Erythroblast (primary cell): ENCODE data around the gene LTBP3.

Experiments
- GATA1 ChIP-seq: IDR thresholded peaks from 2 replicates; pipeline ENCODE4 v1.6.1; 2011; ENCODE audit warnings: low read depth, mild to moderate bottlenecking, control low read depth, low read length, moderate library complexity
- POLR2A ChIP-seq: IDR thresholded peaks from 2 replicates; pipeline ENCODE4 v1.6.1; 2011; ENCODE audit warnings: mild to moderate bottlenecking, low read length

DNA sequence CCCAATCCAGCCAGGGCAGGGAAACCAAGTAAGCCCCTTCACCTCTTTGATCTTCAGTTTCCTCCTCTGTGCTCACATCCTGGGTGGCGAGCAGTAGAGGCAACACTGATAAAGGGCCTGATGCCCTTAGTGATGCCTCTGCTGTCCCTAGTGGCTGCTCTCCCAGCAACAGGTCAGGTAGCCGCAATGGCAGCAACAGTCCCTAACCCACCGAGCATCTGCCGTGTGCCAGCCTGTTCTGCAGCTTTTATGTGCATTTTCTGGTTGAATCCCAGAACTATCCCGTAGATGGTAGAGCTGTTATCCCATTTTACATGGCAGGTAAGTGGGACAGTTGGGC lies 28.0 kb downstream of the LTBP3 start:
- no peak for TF ChIP-seq POLR2A
- no peak for TF ChIP-seq GATA1
